MG63 (cell line): ENCODE data around the gene PLEKHH3. TPM values are rescaled to one million over a fixed set of nuclear protein-coding genes. Genes with fewer than 3 reads are reported as not detected.
"Not testable (repeated sequence)": the region's sequence is repeated elsewhere in the genome, so short reads cannot be mapped to it uniquely, and the experiment has no call there.

Experiments used
- DNase-seq: peaks from one replicate; pipeline ENCODE4 v3.0.0-alpha.2; 2020
- H3K27me3 ChIP-seq: fragments of 250-450 bp; sonication (Bioruptor Pico); 2 replicates; pipeline ENCODE4 v1.5.1; 2020; ENCODE audit warnings: mild to moderate bottlenecking, moderate library complexity
- H3K36me3 ChIP-seq: fragments of 250-450 bp; sonication (Bioruptor Pico); 2 replicates; pipeline ENCODE4 v1.5.1; 2020; ENCODE audit warnings: mild to moderate bottlenecking, moderate library complexity
- H3K4me3 ChIP-seq: fragments of 250-450 bp; sonication (Bioruptor Pico); 2 replicates; pipeline ENCODE4 v1.5.1; 2020; ENCODE audit warnings: mild to moderate bottlenecking, moderate library complexity
- H3K9me3 ChIP-seq: fragments of 250-450 bp; sonication (Bioruptor Pico); 2 replicates; pipeline ENCODE4 v1.5.1; 2020; ENCODE audit warnings: mild to moderate bottlenecking, moderate library complexity
- total RNA-seq: library from RNA; depleted of rRNA; stranded (reverse); fragments of >200 nt; shearing (Covaris generic); gene quantifications from 2 replicates; pipeline ENCODE4 v1.2.3, GENCODE V29; 2014; ENCODE audit warnings: low replicate concordance

The PLEKHH3 gene
- total RNA-seq, 1 experiment from 2014 or later: 54.1 TPM

GRCh38 chr17:42677012-42677857 is 441 bp upstream of the PLEKHH3 start:
- Histone ChIP-seq H3K9me3 (no peaks in the 10 kb centered on the region), H3K36me3 (peaks cover 22% of the 10 kb centered on the region), H3K27me3 (no peaks in the 10 kb centered on the region), H3K4me3 (peak overlapping the region; percentile 88)
- DNase-seq: peak; percentile 99

GRCh38 chr17:42675965-42676423 is 800 bp downstream of the PLEKHH3 start:
- Histone ChIP-seq H3K27me3 (no peaks in the 10 kb centered on the region), H3K9me3 (no peaks in the 10 kb centered on the region), H3K36me3 (peaks cover 34% of the 10 kb centered on the region), H3K4me3 (peak overlapping the region; percentile 88)
- peak; percentile 59 for DNase-seq

GRCh38 chr17:42675348-42675964 is 1.3 kb downstream of the PLEKHH3 start:
- DNase-seq: no peak
- Histone ChIP-seq H3K36me3 (peaks cover 40% of the 10 kb centered on the region), H3K4me3 (peak overlapping the region; percentile 88), H3K27me3 (no peaks in the 10 kb centered on the region), H3K9me3 (no peaks in the 10 kb centered on the region)

GRCh38 chr17:42674755-42675347 is 1.9 kb downstream of the PLEKHH3 start:
- H3K27me3 ChIP-seq: no peaks in the 10 kb centered on the region
- DNase-seq: no peak

GRCh38 chr17:42673885-42674754 is 2.7 kb downstream of the PLEKHH3 start:
- peaks cover 48% of the 10 kb centered on the region for H3K36me3 ChIP-seq
- peak overlapping the region; percentile 88 for H3K4me3 ChIP-seq
- peak; percentile 40 for DNase-seq
- H3K9me3 ChIP-seq: no peaks in the 10 kb centered on the region
- no peaks in the 10 kb centered on the region for H3K27me3 ChIP-seq

More at GRCh38 chr17:42674755-42675347, 1.9 kb downstream of the PLEKHH3 start:
- peak overlapping the region; percentile 88 for H3K4me3 ChIP-seq
- no peaks in the 10 kb centered on the region for H3K9me3 ChIP-seq
- peaks cover 42% of the 10 kb centered on the region for H3K36me3 ChIP-seq

GRCh38 chr17:42673266-42673884 is 3.4 kb downstream of the PLEKHH3 start:
- H3K9me3 ChIP-seq: no peaks in the 10 kb centered on the region
- no peaks in the 10 kb centered on the region for H3K27me3 ChIP-seq
- peaks cover 55% of the 10 kb centered on the region for H3K36me3 ChIP-seq
- H3K4me3 ChIP-seq: no peak overlapping the region
- DNase-seq: no peak

GRCh38 chr17:42672038-42672437 is 4.8 kb downstream of the PLEKHH3 start:
- Histone ChIP-seq H3K9me3 (no peaks in the 10 kb centered on the region), H3K36me3 (peaks cover 63% of the 10 kb centered on the region), H3K4me3 (no peak overlapping the region), H3K27me3 (no peaks in the 10 kb centered on the region)
- no peak for DNase-seq

GRCh38 chr17:42670789-42671657 is 5.8 kb downstream of the PLEKHH3 start:
- Histone ChIP-seq H3K9me3 (no peaks in the 10 kb centered on the region), H3K27me3 (no peaks in the 10 kb centered on the region), H3K36me3 (peaks cover 72% of the 10 kb centered on the region), H3K4me3 (no peak overlapping the region)
- DNase-seq: no peak

- H3K4me3 ChIP-seq: no peak overlapping the region
- H3K27me3 ChIP-seq: no peaks in the 10 kb centered on the region
- H3K9me3 ChIP-seq: no peaks in the 10 kb centered on the region
- H3K36me3 ChIP-seq: peaks cover 79% of the 10 kb centered on the region
- no peak for DNase-seq
Observed at GRCh38 chr17:42669977-42670788, 6.6 kb downstream of the PLEKHH3 start.

GRCh38 chr17:42669705-42669976 is 7.2 kb downstream of the PLEKHH3 start:
- Histone ChIP-seq H3K9me3 (no peaks in the 10 kb centered on the region), H3K36me3 (peaks cover 79% of the 10 kb centered on the region), H3K27me3 (no peaks in the 10 kb centered on the region), H3K4me3 (no peak overlapping the region)
- no peak for DNase-seq

- DNase-seq: peak; percentile 98
- H3K4me3 ChIP-seq: no peak overlapping the region
- no peaks in the 10 kb centered on the region for H3K27me3 ChIP-seq
- H3K36me3 ChIP-seq: peaks cover 70% of the 10 kb centered on the region
- H3K9me3 ChIP-seq: no peaks in the 10 kb centered on the region
Observed at GRCh38 chr17:42667088-42667951, 9.5 kb downstream of the PLEKHH3 start.

- DNase-seq, H3K9me3 ChIP-seq, H3K27me3 ChIP-seq, H3K4me3 ChIP-seq: not testable (repeated sequence)
- H3K36me3 ChIP-seq: peaks cover 67% of the 10 kb centered on the region
Observed at GRCh38 chr17:42666126-42666525, 10.7 kb downstream of the PLEKHH3 start.

GRCh38 chr17:42665581-42666001 is 11.2 kb downstream of the PLEKHH3 start:
- Histone ChIP-seq H3K27me3 (no peaks in the 10 kb centered on the region), H3K4me3 (no peak overlapping the region), H3K9me3 (no peaks in the 10 kb centered on the region), H3K36me3 (peaks cover 65% of the 10 kb centered on the region)
- DNase-seq: no peak
